GM19467 (cell line): ENCODE measurements around the gene RNF8.
"Not testable (repeated sequence)": the region's sequence is repeated elsewhere in the genome, so short reads cannot be mapped to it uniquely, and the experiment has no call there.

Experiments used
- ATAC-seq: cut with Tn5 transposase; IDR thresholded peaks from one replicate; pipeline ENCODE4 v1.9.1; 2021; ENCODE audit warnings: mild to moderate bottlenecking, moderate library complexity; ENCODE audit not compliant: unreplicated experiment

RNF8 gene

GRCh38 chr6:37353761-37354525 lies at the start of gene RNF8:
RNF8 (plus strand) TSS chr6:37353983; CDS start chr6:37354165, 182 bp downstream.
- ATAC-seq, result peak; percentile 82

- no peak for ATAC-seq
These were observed 49.0 kb upstream of the RNF8 start for GRCh38 chr6:37304766-37305165.

- no peak for ATAC-seq
These were observed 47.9 kb upstream of the RNF8 start for GRCh38 chr6:37305841-37306425.

GRCh38 chr6:37306624-37307222 lies 47.1 kb upstream of the RNF8 start:
- ATAC-seq, result no peak

- not testable (repeated sequence) for ATAC-seq
These were observed 46.3 kb upstream of the RNF8 start for GRCh38 chr6:37307484-37307883.

GRCh38 chr6:37308069-37308815 lies 45.5 kb upstream of the RNF8 start:
- no peak for ATAC-seq

- no peak for ATAC-seq
These were observed 44.7 kb upstream of the RNF8 start for GRCh38 chr6:37309046-37309445.

GRCh38 chr6:37309692-37310091 lies 44.1 kb upstream of the RNF8 start:
- ATAC-seq, result no peak

GRCh38 chr6:37310966-37311365 lies 42.8 kb upstream of the RNF8 start:
- no peak for ATAC-seq

- no peak for ATAC-seq
These were observed 41.9 kb upstream of the RNF8 start for GRCh38 chr6:37311741-37312473.

- ATAC-seq, result no peak
These were observed 39.9 kb upstream of the RNF8 start for GRCh38 chr6:37313723-37314486.

GRCh38 chr6:37314487-37315156 lies 39.2 kb upstream of the RNF8 start:
- no peak for ATAC-seq

GRCh38 chr6:37315157-37315515 lies 38.6 kb upstream of the RNF8 start:
- ATAC-seq, result no peak

GRCh38 chr6:37316071-37316470 lies 37.7 kb upstream of the RNF8 start:
- ATAC-seq, result no peak

- ATAC-seq, result no peak
These were observed 36.3 kb upstream of the RNF8 start for GRCh38 chr6:37317312-37318038.

GRCh38 chr6:37319156-37319555 lies 34.6 kb upstream of the RNF8 start:
- ATAC-seq, result no peak

GRCh38 chr6:37319856-37320480 lies 33.8 kb upstream of the RNF8 start:
- ATAC-seq, result no peak

- no peak for ATAC-seq
These were observed 33.1 kb upstream of the RNF8 start for GRCh38 chr6:37320646-37321045.
